ENCODE measurements around the gene MRPL23.
"Not testable (repeated sequence)": the region's sequence is repeated elsewhere in the genome, so short reads cannot be mapped to it uniquely, and the experiment has no call there.

Gene MRPL23

GRCh38 chr11:1933416-1934334 lies 13.5 kb upstream of the MRPL23 start:
- no peak for DNase-seq (ENCODE audit: low read depth)

DNA sequence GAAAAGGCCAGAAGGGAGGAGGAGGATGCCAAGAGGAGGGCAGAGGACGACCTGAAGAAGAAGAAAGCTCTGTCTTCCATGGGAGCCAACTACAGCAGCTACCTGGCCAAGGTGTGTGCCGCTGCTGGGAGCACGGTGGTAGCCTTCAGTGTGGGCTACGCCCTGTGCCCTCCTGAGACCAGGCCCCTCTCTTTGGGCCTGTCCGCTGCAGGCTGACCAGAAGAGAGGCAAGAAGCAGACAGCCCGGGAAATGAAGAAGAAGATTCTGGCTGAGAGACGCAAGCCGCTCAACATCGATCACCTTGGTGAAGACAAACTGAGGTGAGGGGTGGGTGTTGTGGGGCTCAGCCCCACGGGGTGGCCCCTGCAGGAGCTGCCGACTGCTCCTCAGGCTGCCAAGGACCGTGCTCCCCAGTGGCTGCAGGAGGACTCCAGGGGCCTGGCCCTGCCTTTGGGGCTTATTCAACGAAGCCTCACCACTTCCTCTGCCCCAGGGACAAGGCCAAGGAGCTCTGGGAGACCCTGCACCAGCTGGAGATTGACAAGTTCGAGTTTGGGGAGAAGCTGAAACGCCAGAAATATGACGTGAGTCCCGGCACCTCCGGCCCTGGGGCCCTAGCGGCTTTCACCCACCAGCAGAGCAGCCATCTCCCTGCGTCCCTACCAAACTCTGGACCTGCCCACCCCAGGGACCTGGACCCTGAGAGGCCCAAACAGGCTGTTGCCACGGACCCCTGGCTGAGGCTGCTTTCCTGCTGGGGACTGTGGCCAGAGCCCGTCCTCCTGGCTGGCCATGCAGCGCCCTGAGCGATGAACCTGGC lies 12.6 kb upstream of the MRPL23 start:
- DNase-seq (ENCODE audit: low read depth), result no peak

- DNase-seq (ENCODE audit: low read depth), result no peak
These were observed 11.7 kb upstream of the MRPL23 start for GRCh38 chr11:1935156-1936071.

- DNase-seq (ENCODE audit: low read depth), result no peak
These were observed 10.9 kb upstream of the MRPL23 start for GRCh38 chr11:1936072-1936780.

GRCh38 chr11:1936781-1937615 lies 10.1 kb upstream of the MRPL23 start:
- DNase-seq (ENCODE audit: low read depth), result no peak

DNA sequence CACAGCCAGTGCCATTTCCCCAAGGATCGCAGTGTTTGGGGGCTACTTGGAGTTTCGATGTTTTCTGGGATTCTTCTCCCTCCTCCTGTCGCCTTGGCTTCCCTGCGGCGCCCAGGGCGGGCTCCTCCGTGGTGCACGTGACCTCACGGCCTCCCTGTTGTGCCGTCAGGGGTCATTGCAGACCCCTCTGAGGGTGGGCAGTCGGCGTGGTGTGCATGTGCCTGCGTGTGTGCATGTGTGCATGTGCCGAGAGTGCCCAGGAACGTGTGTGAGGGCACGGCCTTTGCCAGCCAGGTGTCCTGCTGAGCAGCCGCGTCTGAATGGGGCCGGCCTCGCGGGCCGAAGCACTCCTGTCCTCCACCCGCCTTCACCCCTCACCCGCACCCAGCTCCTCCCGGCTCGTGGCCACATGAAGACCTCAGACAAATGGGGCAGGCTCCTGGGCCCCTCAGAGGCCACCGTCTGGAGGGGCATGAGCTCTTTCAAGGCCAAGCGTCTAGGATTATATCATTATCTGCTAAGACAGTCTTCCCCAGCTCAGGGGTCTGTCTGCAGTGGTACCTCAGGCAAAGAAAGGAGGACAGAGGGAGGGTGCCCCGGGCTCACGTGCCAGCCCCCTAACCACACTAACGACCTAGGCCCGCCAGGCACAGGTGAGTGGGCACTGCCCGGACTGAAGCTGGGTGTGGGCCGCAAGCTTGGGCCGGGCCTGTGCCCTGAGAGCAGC lies 9.4 kb upstream of the MRPL23 start:
- no peak for DNase-seq (ENCODE audit: low read depth)

- no peak for DNase-seq (ENCODE audit: low read depth)
These were observed 8.7 kb upstream of the MRPL23 start for GRCh38 chr11:1938343-1939005.

- DNase-seq (ENCODE audit: low read depth), result no peak
These were observed 8.0 kb upstream of the MRPL23 start for GRCh38 chr11:1939006-1939625.

DNA sequence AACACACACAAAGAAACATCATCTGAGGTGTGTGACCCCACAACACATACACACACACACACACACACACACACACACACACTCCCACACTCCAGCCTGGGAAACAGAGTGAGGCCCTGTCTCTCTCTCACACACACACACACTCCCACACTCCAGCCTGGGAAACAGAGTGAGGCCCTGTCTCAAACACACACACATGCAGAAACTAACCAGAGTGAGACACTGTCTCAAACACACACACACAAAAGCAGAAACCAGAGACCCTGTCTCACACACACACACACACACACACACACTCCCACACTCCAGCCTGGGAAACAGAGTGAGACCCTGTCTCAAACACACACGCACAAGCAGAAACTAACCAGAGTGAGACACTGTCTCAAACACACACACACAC lies 7.3 kb upstream of the MRPL23 start:
- not testable (repeated sequence) for DNase-seq (ENCODE audit: low read depth)

DNA sequence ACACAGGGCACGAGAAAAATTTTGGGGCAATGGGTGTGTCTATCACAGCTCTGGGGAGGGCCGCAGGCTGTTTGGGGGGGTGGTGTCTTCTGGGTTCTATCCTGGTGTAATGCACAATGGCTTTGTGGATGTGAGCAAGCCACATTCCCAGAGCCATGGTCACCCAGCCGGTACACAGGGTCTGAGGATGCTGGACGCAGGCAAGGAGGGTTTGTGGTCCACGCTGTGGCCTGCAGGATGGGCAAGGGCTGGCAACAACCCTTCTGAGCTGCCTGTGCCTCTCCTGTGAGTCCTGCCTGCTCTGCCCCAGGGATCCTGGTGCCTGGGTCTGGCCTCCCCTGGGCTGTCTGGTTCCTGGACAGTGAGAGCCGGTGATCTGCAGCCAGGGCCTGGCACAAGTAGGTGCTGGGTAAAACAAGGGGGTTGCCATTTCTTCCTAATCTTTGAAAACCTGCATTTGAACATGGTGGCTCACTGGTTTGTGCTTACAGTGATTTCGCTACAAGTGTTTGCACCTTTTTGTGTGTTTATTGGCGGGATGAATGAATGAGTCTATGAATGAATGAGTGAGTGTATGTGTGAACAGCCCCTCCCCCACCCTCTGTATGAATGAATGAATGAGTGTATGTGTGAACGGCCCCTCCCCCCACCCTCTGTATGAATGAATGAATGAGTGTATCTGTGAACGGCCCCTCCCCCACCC lies 4.4 kb upstream of the MRPL23 start:
- DNase-seq (ENCODE audit: low read depth), result no peak

- no peak for DNase-seq (ENCODE audit: low read depth)
These were observed 3.6 kb upstream of the MRPL23 start for GRCh38 chr11:1943576-1943975.

DNA sequence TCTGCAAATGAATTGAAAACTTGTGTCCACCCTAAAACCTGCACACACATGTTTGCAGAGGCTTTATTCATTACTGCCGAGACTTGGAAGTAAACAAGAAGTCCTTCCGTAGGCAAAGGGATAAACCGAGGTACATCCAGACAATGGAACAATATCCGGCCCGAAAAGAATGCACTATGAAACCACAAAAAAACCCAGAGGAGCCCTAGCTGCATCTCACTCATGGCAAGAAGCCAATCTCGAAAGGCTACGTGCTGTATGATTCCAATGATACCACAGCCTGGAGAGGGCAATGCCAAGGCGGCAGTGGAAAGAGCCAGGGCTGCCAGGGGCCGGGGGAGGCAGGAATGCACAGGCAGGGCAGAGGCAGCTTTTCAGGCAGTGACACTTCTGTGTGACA lies 3.2 kb upstream of the MRPL23 start:
- DNase-seq (ENCODE audit: low read depth), result no peak

- DNase-seq (ENCODE audit: low read depth), result no peak
These were observed 583 bp downstream of the MRPL23 start for GRCh38 chr11:1947592-1948237.

GRCh38 chr11:1948389-1948788 lies 1.3 kb downstream of the MRPL23 start:
- DNase-seq (ENCODE audit: low read depth), result no peak

GRCh38 chr11:1949302-1949701 lies 2.2 kb downstream of the MRPL23 start:
- no peak for DNase-seq (ENCODE audit: low read depth)

DNA sequence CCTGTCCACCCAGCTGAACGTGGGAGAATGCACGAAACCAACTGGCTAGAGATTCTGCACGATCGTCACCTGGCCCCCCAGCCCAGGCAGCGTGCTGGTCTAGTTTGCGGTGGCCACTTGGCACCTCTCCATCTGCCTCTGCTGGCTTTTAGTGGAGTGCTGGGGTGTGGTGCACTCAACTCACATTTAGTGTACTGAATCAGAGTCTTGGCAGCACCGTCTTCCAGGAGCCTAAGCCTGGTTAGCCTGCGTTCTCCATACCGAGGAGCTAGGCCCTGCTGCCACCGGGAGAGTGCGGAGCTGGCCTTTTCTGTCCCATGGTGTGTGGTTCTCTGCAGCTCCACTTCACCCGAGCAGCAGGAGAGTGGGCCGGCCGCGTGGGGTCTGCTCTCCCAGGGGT lies 2.8 kb downstream of the MRPL23 start:
- no peak for DNase-seq (ENCODE audit: low read depth)

- DNase-seq (ENCODE audit: low read depth), result no peak
These were observed 5.8 kb downstream of the MRPL23 start for GRCh38 chr11:1952806-1953482.

Data from GM04504 (cell line).